Nephron (organoid): Measurements from ENCODE around the gene SUV39H2.

Source experiments
- H3K27ac Mint-ChIP-seq, 3 experiments: 2 replicates each; pipeline ENCODE4 v1.8.0; 2020; ENCODE audit warnings: mixed read lengths in 3 of 3, mild to moderate bottlenecking in 2 of 3, moderate library complexity in 1 of 3
- H3K27me3 Mint-ChIP-seq: 2 replicates; pipeline ENCODE4 v1.8.0; 2021; ENCODE audit warnings: low read depth, mild to moderate bottlenecking, moderate library complexity, mixed read lengths
- H3K36me3 Mint-ChIP-seq: 2 replicates; pipeline ENCODE4 v1.8.0; 2020; ENCODE audit warnings: low read depth, mixed read lengths
- H3K4me1 Mint-ChIP-seq: 2 replicates; pipeline ENCODE4 v1.8.0; 2020; ENCODE audit warnings: mixed read lengths
- H3K4me3 Mint-ChIP-seq, 3 experiments: 2 replicates each; pipeline ENCODE4 v1.8.0; 2020; ENCODE audit warnings: mild to moderate bottlenecking in 3 of 3, mixed read lengths in 3 of 3, moderate library complexity in 2 of 3
- H3K9me3 Mint-ChIP-seq: 2 replicates; pipeline ENCODE4 v1.8.0; 2020; ENCODE audit warnings: mixed read lengths
- TF ChIP-seq, protein P1 (sequence below), 3 experiments: fragments of 200-600 bp; sonication (generic); IDR thresholded peaks; one replicate each; pipeline ENCODE4 v1.5.0; 2021; ENCODE audit warnings: antibody characterized with exemption in 3 of 3; ENCODE audit not compliant: unreplicated experiment in 3 of 3

Gene SUV39H2

DNA sequence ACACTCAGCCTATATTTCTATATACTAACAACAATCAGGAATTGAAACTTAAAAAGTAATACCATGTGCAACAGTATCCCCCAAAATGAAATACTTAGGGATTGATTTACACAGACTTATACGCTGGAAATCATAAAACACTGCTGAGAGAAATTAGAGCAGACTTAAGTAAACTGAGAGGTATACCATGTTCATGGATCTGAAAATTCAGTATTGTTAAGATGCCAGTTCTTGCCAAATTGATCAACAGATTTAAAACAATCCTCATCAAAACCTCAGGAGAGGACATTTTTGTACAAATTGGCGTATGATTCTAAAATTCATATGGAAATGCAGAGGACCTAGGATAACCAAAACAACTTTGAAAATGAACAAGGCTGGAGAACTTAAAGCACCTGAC lies 37.9 kb downstream of the SUV39H2 start:
- Mint-ChIP-seq H3K27me3 (no peaks in the 10 kb centered on the region), H3K9me3 (peaks cover 53% of the 10 kb centered on the region), H3K4me1 (no peaks in the 10 kb centered on the region), H3K27ac (no peak overlapping the region), H3K4me3 (no peak overlapping the region), H3K36me3 (peaks cover 99% of the 10 kb centered on the region)
- TF ChIP-seq, protein P1, sequence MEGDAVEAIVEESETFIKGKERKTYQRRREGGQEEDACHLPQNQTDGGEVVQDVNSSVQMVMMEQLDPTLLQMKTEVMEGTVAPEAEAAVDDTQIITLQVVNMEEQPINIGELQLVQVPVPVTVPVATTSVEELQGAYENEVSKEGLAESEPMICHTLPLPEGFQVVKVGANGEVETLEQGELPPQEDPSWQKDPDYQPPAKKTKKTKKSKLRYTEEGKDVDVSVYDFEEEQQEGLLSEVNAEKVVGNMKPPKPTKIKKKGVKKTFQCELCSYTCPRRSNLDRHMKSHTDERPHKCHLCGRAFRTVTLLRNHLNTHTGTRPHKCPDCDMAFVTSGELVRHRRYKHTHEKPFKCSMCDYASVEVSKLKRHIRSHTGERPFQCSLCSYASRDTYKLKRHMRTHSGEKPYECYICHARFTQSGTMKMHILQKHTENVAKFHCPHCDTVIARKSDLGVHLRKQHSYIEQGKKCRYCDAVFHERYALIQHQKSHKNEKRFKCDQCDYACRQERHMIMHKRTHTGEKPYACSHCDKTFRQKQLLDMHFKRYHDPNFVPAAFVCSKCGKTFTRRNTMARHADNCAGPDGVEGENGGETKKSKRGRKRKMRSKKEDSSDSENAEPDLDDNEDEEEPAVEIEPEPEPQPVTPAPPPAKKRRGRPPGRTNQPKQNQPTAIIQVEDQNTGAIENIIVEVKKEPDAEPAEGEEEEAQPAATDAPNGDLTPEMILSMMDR (IDR thresholded peaks at IDR 0.05; ENCODE audit: unreplicated experiment in 3 of 3), result no peak

DNA sequence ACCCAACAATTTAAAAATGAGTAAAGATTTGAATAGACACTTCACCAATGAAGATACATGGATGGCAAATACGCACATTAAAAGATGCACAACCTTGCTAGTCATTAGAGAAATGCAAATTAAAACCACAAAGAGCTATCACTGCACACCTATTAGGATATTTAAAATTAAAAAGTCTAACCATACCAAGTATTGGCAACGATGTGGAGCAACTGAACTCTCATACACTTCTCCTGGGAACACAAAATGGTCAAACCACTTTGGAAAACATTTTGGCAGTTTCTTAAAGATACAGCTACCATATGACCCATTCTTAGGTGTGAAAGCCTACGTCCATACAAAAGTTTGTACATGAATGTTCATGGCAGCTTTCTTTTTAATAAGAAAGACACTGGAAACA lies 39.2 kb downstream of the SUV39H2 start:
- no peak overlapping the region for H3K27ac Mint-ChIP-seq
- no peaks in the 10 kb centered on the region for H3K27me3 Mint-ChIP-seq
- H3K9me3 Mint-ChIP-seq, result peaks cover 51% of the 10 kb centered on the region
- TF ChIP-seq, protein P1 (IDR thresholded peaks at IDR 0.05; ENCODE audit: unreplicated experiment in 3 of 3), result no peak
- H3K4me1 Mint-ChIP-seq, result no peaks in the 10 kb centered on the region
- H3K4me3 Mint-ChIP-seq, result no peak overlapping the region
- peaks cover 96% of the 10 kb centered on the region for H3K36me3 Mint-ChIP-seq

DNA sequence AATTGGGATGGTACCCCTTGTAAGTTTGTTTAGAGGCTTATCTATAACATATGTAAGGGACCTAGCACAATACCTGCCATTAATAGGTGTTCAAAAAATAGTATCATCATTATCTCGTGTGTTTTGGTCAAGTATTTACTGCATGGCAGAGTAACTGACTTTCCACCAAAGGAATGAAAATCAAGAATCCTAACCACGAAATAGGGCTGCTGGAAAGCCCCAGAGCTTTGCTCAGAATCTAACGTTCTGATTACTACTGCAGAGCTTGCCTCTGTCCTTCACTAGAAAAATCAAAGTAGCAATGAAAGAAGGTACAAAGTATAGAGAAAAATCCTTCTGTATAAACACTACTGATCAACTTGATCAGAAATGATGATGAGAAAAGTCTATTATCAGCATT lies 40.3 kb downstream of the SUV39H2 start:
- peaks cover 40% of the 10 kb centered on the region for H3K9me3 Mint-ChIP-seq
- no peaks in the 10 kb centered on the region for H3K4me1 Mint-ChIP-seq
- no peaks in the 10 kb centered on the region for H3K27me3 Mint-ChIP-seq
- TF ChIP-seq, protein P1 (IDR thresholded peaks at IDR 0.05; ENCODE audit: unreplicated experiment in 3 of 3), result no peak
- no peak overlapping the region for H3K27ac Mint-ChIP-seq
- H3K36me3 Mint-ChIP-seq, result peaks cover 93% of the 10 kb centered on the region
- no peak overlapping the region for H3K4me3 Mint-ChIP-seq

DNA sequence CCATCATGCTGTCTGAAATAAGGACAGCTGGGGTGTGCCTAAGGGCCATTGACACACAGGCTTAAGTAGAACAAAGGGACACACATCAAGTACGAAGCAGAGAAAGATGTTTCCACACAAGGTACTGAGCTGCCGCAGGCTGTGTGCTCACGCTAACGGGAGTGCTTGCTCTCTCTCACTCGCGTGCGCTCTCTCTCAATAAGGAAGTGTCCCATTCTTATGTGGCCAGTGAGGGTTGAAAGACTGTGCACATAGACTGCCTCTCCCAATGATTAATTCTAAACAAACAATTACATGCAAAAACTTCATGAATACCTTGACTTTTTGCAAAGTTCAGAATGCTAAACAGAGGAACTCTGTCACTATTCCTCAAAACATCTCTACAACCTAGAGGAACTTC lies 45.3 kb downstream of the SUV39H2 start:
- TF ChIP-seq, protein P1 (IDR thresholded peaks at IDR 0.05; ENCODE audit: unreplicated experiment in 3 of 3), result no peak
- Mint-ChIP-seq H3K4me1 (no peaks in the 10 kb centered on the region), H3K36me3 (peaks cover 77% of the 10 kb centered on the region), H3K27me3 (no peaks in the 10 kb centered on the region), H3K4me3 (no peak overlapping the region), H3K27ac (no peak overlapping the region), H3K9me3 (peaks cover 2% of the 10 kb centered on the region)

DNA sequence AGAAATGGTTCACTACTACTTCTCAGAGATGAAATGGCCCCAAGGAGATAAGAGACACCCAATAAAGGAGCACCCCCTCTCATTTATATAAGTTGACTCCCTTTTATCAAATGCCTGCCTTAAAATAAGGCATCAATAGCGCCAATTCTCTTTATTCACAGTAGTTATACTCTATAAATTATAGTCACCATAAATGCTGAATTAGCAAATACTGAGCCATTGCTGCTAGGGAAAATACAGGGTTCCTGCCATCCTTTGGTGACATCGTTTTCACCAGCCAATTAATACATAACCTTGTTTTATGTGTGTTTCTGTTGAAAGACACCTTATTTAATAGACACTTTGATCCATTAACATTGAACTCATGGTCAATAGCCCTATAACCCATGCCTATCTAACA lies 46.6 kb downstream of the SUV39H2 start:
- Mint-ChIP-seq H3K36me3 (peaks cover 64% of the 10 kb centered on the region), H3K27ac (no peak overlapping the region), H3K4me3 (no peak overlapping the region), H3K9me3 (no peaks in the 10 kb centered on the region), H3K27me3 (no peaks in the 10 kb centered on the region), H3K4me1 (no peaks in the 10 kb centered on the region)
- TF ChIP-seq, protein P1 (IDR thresholded peaks at IDR 0.05; ENCODE audit: unreplicated experiment in 3 of 3), result no peak

DNA sequence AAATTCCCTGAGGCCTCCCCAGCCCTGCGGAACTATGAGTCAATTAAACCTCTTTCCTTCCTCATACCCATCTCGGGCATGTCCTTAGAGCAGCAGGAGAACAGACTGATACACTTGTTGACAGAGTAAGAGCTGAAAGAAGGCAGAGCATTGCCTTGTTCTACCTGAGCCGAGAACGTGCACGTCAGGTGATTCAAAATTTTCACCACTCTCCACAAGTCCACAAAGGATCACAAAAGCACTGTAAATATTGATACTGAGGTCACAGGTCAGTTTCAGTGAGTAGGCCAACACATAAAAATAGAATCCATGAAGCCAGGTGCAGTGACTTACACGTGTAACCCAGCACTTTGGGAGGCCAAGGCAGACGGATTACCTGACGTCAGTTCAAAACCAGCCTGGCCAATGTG lies 47.4 kb downstream of the SUV39H2 start:
- Mint-ChIP-seq H3K9me3 (no peaks in the 10 kb centered on the region), H3K4me1 (no peaks in the 10 kb centered on the region), H3K27ac (no peak overlapping the region), H3K4me3 (no peak overlapping the region), H3K36me3 (peaks cover 58% of the 10 kb centered on the region), H3K27me3 (no peaks in the 10 kb centered on the region)
- TF ChIP-seq, protein P1 (IDR thresholded peaks at IDR 0.05; ENCODE audit: unreplicated experiment in 3 of 3), result no peak
